Endodermal cell (in vitro differentiated cells): Measurements from ENCODE around the gene DAB1. TPM values are rescaled to one million over a fixed set of nuclear protein-coding genes. Genes with fewer than 3 reads are reported as not detected.

ENCODE experiments used
- DNase-seq: peaks from one replicate; pipeline ENCODE4 v3.0.0-alpha.2; 2017
- H3K27ac ChIP-seq: 2 replicates; pipeline ENCODE4 v1.5.1; 2013; ENCODE audit warnings: mild to moderate bottlenecking, low read depth, low read length, moderate library complexity
- H3K27me3 ChIP-seq: 2 replicates; pipeline ENCODE4 v1.6.1; 2013; ENCODE audit warnings: mild to moderate bottlenecking, low read length, moderate library complexity; ENCODE audit not compliant: insufficient read depth, control insufficient read depth, poor library complexity, severe bottlenecking
- H3K36me3 ChIP-seq: 2 replicates; pipeline ENCODE4 v1.7.0; 2013; ENCODE audit warnings: mild to moderate bottlenecking, low read length, moderate library complexity; ENCODE audit not compliant: control insufficient read depth, insufficient read depth
- H3K4me1 ChIP-seq: one replicate; pipeline ENCODE4 v1.7.0; 2013; ENCODE audit warnings: low read length; ENCODE audit not compliant: control insufficient read depth, insufficient read depth
- H3K4me3 ChIP-seq: 2 replicates; pipeline ENCODE4 v1.5.1; 2013; ENCODE audit warnings: mild to moderate bottlenecking, low read length, moderate library complexity
- H3K9ac ChIP-seq: 2 replicates; pipeline ENCODE4 v1.6.1; 2013; ENCODE audit warnings: mild to moderate bottlenecking, low read length, moderate library complexity; ENCODE audit not compliant: poor library complexity, severe bottlenecking; ENCODE audit errors: extremely low read depth
- H3K9me3 ChIP-seq: 2 replicates; pipeline ENCODE4 v1.6.1; 2013; ENCODE audit warnings: mild to moderate bottlenecking, low read length, moderate library complexity; ENCODE audit not compliant: control insufficient read depth
- H3K27ac Mint-ChIP-seq: 2 replicates; pipeline ENCODE4 v1.8.0; 2020; ENCODE audit warnings: mixed read lengths
- H3K27me3 Mint-ChIP-seq: 2 replicates; pipeline ENCODE4 v1.8.0; 2021; ENCODE audit warnings: mild to moderate bottlenecking, mixed read lengths; ENCODE audit not compliant: insufficient read depth
- H3K36me3 Mint-ChIP-seq: 2 replicates; pipeline ENCODE4 v1.8.0; 2020; ENCODE audit warnings: low read depth, mixed read lengths
- H3K4me1 Mint-ChIP-seq: 2 replicates; pipeline ENCODE4 v1.8.0; 2020; ENCODE audit warnings: mixed read lengths
- H3K4me3 Mint-ChIP-seq: 2 replicates; pipeline ENCODE4 v1.8.0; 2020; ENCODE audit warnings: mild to moderate bottlenecking, moderate library complexity, mixed read lengths
- H3K9me3 Mint-ChIP-seq: 2 replicates; pipeline ENCODE4 v1.8.0; 2020; ENCODE audit warnings: mild to moderate bottlenecking, mixed read lengths
- CTCF ChIP-seq: fragments of 200-600 bp; sonication (generic); conservative IDR thresholded peaks from 2 replicates; pipeline ENCODE4 v1.5.0; 2021; ENCODE audit warnings: antibody characterized with exemption, mild to moderate bottlenecking
- WGBS, 2 experiments: methylation state at CpG; one replicate each; pipeline versions ENCODE4 v1.1.5 to v1.1.7; 2013; ENCODE audit warnings: missing lambda C conversion rate in 2 of 2, mixed read lengths in 1 of 2; ENCODE audit not compliant: insufficient coverage in 1 of 2, insufficient read length in 1 of 2; 5-methylcytosine and 5-hydroxymethylcytosine counted together
- total RNA-seq, 2 donors: library from RNA; stranded (reverse); fragmentation: NEBNext Ultra II Directional in 1 of 2; extraction: Animal tissue kit (Norgen Biotek cat#: 25700) in 1 of 2; gene quantifications; 2 replicates in 1 of 2; 3 replicates in 1 of 2; pipeline ENCODE4 v1.2.1, GENCODE V29; 2021

The DAB1 gene
- total RNA-seq, 2 donors from 2014 or later: 32.0 to 36.2 TPM

DNA sequence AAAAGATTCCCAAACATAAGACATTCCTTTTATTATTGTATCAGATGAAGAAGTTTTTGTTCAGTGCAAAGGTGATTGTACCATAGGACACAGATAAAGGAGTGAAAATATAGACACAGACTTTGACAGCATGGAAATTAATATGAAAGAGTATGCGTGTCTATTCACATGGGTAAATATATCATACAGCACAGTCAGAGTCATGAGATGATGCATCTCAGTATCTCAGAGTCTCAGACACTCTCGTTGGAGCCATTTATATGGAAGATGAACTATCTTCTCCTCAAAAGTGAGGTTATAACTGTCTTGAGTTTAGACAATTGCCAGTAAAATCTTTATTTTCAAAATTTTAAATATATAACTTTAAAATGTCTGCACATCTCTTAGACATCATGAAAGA, 299.7 kb downstream of the DAB1 start:
- Histone ChIP-seq H3K4me3 (no peak overlapping the region), H3K9ac (no peak overlapping the region), H3K9me3 (no peaks in the 10 kb centered on the region), H3K4me1 (peaks cover 3% of the 10 kb centered on the region), H3K27ac (no peak overlapping the region), H3K27me3 (no peaks in the 10 kb centered on the region), H3K36me3 (peaks cover 3% of the 10 kb centered on the region)
- WGBS, 2 experiments: 80 to 90% methylated on average over 1 to 2 of the region's 2 CpGs
- no peak overlapping the region for H3K27ac Mint-ChIP-seq
- H3K36me3 Mint-ChIP-seq: no peaks in the 10 kb centered on the region
- no peak for DNase-seq
- no peak overlapping the region for H3K4me3 Mint-ChIP-seq
- no peaks in the 10 kb centered on the region for H3K27me3 Mint-ChIP-seq
- peaks cover 18% of the 10 kb centered on the region for H3K4me1 Mint-ChIP-seq
- TF ChIP-seq CTCF: no peak
- H3K9me3 Mint-ChIP-seq: no peaks in the 10 kb centered on the region

DNA sequence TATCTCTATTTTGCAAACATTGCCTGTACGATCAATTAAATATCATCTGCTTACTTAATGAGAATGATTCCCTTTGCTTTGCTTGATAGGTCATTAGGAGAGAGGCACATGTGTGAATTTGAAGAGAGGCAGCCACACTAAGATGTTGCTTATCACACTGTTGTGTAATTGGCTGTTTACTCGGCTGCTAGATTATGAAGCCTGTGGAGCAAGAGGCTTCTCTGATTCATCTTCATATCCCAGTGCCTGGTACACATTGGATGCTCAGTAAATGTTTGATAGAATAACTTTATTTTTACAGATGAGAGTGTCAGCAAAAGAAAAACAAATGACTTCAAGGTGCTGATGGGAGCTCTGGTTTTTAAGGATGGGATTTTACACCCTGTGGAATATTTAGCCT, 301.8 kb downstream of the DAB1 start:
- H3K36me3 ChIP-seq: peaks cover 3% of the 10 kb centered on the region
- Mint-ChIP-seq H3K4me3 (no peak overlapping the region), H3K4me1 (peaks cover 18% of the 10 kb centered on the region), H3K36me3 (no peaks in the 10 kb centered on the region), H3K9me3 (no peaks in the 10 kb centered on the region), H3K27me3 (no peaks in the 10 kb centered on the region), H3K27ac (no peak overlapping the region)
- H3K9ac ChIP-seq: no peak overlapping the region
- DNase-seq: no peak
- H3K4me1 ChIP-seq: peaks cover 3% of the 10 kb centered on the region
- H3K4me3 ChIP-seq: no peak overlapping the region
- H3K9me3 ChIP-seq: no peaks in the 10 kb centered on the region
- no peak overlapping the region for H3K27ac ChIP-seq
- TF ChIP-seq CTCF: no peak
- 80 to 87% methylated on average over 1 to 2 of the region's 2 CpGs for WGBS, 2 experiments
- H3K27me3 ChIP-seq: no peaks in the 10 kb centered on the region

- no peak overlapping the region for H3K27ac Mint-ChIP-seq
- 56 to 67% methylated on average over 3 to 4 of the region's 4 CpGs for WGBS, 2 experiments
- H3K27ac ChIP-seq: no peak overlapping the region
- peaks cover 2% of the 10 kb centered on the region for H3K36me3 ChIP-seq
- no peaks in the 10 kb centered on the region for H3K36me3 Mint-ChIP-seq
- H3K4me3 Mint-ChIP-seq: no peak overlapping the region
- no peak overlapping the region for H3K9ac ChIP-seq
- no peak overlapping the region for H3K4me3 ChIP-seq
- no peaks in the 10 kb centered on the region for H3K27me3 Mint-ChIP-seq
- peaks cover 3% of the 10 kb centered on the region for H3K4me1 ChIP-seq
- no peak for TF ChIP-seq CTCF
- DNase-seq: no peak
- H3K27me3 ChIP-seq: no peaks in the 10 kb centered on the region
- no peaks in the 10 kb centered on the region for H3K9me3 Mint-ChIP-seq
- H3K4me1 Mint-ChIP-seq: peaks cover 18% of the 10 kb centered on the region
- H3K9me3 ChIP-seq: no peaks in the 10 kb centered on the region
Observed at GRCh38 chr1:57118948-57119603, 304.8 kb downstream of the DAB1 start.
